AG09309 (cell line): ENCODE measurements around the gene DHCR24.
A peak's percentile ranks its signal among the peaks of the same experiment; 100 is the strongest.

Experiments
- DNase-seq: peaks from one replicate; pipeline ENCODE4 v3.0.0-alpha.2; 2010; ENCODE audit warnings: low read depth
- H3K4me3 ChIP-seq: 2 replicates; pipeline ENCODE4 v1.5.1; 2011; ENCODE audit warnings: mild to moderate bottlenecking, low read depth, low read length, moderate library complexity; ENCODE audit not compliant: control insufficient read depth
- CTCF ChIP-seq: IDR thresholded peaks from 2 replicates; pipeline ENCODE4 v1.5.1; 2011; ENCODE audit warnings: mild to moderate bottlenecking, low read depth, low read length, inconsistent platforms; ENCODE audit not compliant: insufficient read depth, control insufficient read depth; ENCODE audit errors: missing control alignments

Gene DHCR24

GRCh38 chr1:54887665-54888071 is 673 bp upstream of the DHCR24 start:
- peak overlapping the region; percentile 78 for H3K4me3 ChIP-seq
- no peak for DNase-seq
- no peak for TF ChIP-seq CTCF

- no peak for TF ChIP-seq CTCF
- H3K4me3 ChIP-seq: peak overlapping the region; percentile 78
- DNase-seq: no peak
Measured at GRCh38 chr1:54885807-54886723, 930 bp downstream of the DHCR24 start.

GRCh38 chr1:54885237-54885679 is 1.7 kb downstream of the DHCR24 start:
- TF ChIP-seq CTCF: no peak
- no peak for DNase-seq
- no peak overlapping the region for H3K4me3 ChIP-seq

GRCh38 chr1:54884768-54885167 is 2.2 kb downstream of the DHCR24 start:
- no peak overlapping the region for H3K4me3 ChIP-seq
- no peak for TF ChIP-seq CTCF
- DNase-seq: no peak

- no peak for DNase-seq
- no peak overlapping the region for H3K4me3 ChIP-seq
- TF ChIP-seq CTCF: no peak
Measured at GRCh38 chr1:54884135-54884586, 2.8 kb downstream of the DHCR24 start.

- no peak for TF ChIP-seq CTCF
- DNase-seq: no peak
- no peak overlapping the region for H3K4me3 ChIP-seq
Measured at GRCh38 chr1:54883349-54884102, 3.5 kb downstream of the DHCR24 start.
